ENCODE measurements around the gene CTRB1.
"Not testable (repeated sequence)": the region's sequence is repeated elsewhere in the genome, so short reads cannot be mapped to it uniquely, and the experiment has no call there.

CTRB1 gene

GRCh38 chr16:75254359-75254837, 35.6 kb downstream of the CTRB1 start:
- DNase-seq (ENCODE audit: low read depth in 3 of 3), result no peak

- no peak for DNase-seq (ENCODE audit: low read depth in 3 of 3)
Measured at GRCh38 chr16:75256059-75256571, 37.3 kb downstream of the CTRB1 start.

- no peak for DNase-seq (ENCODE audit: low read depth in 3 of 3)
Measured at GRCh38 chr16:75256696-75257343, 38.0 kb downstream of the CTRB1 start.

- no peak for DNase-seq (ENCODE audit: low read depth in 3 of 3)
Measured at GRCh38 chr16:75257886-75258806, 39.4 kb downstream of the CTRB1 start.

- DNase-seq (ENCODE audit: low read depth in 3 of 3), result no peak
Measured at GRCh38 chr16:75258807-75259141, 40.0 kb downstream of the CTRB1 start.

- no peak for DNase-seq (ENCODE audit: low read depth in 3 of 3)
Measured at GRCh38 chr16:75260851-75261589, 42.2 kb downstream of the CTRB1 start.

GRCh38 chr16:75261590-75262078, 42.8 kb downstream of the CTRB1 start:
- DNase-seq (ENCODE audit: low read depth in 3 of 3), result no peak

GRCh38 chr16:75262104-75262799, 43.5 kb downstream of the CTRB1 start:
- DNase-seq (ENCODE audit: low read depth in 3 of 3), result no peak

GRCh38 chr16:75262800-75263127, 44.0 kb downstream of the CTRB1 start:
- no peak for DNase-seq (ENCODE audit: low read depth in 3 of 3)

GRCh38 chr16:75263291-75263962, 44.6 kb downstream of the CTRB1 start:
- no peak for DNase-seq (ENCODE audit: low read depth in 3 of 3)

- DNase-seq (ENCODE audit: low read depth in 3 of 3), result no peak
Measured at GRCh38 chr16:75263963-75264445, 45.2 kb downstream of the CTRB1 start.

GRCh38 chr16:75264457-75264998, 45.7 kb downstream of the CTRB1 start:
- DNase-seq (ENCODE audit: low read depth in 3 of 3), result no peak

- no peak for DNase-seq (ENCODE audit: low read depth in 3 of 3)
Measured at GRCh38 chr16:75264999-75265910, 46.5 kb downstream of the CTRB1 start.

- no peak for DNase-seq (ENCODE audit: low read depth in 3 of 3)
Measured at GRCh38 chr16:75265911-75266701, 47.3 kb downstream of the CTRB1 start.

- no peak for DNase-seq (ENCODE audit: low read depth in 3 of 3)
Measured at GRCh38 chr16:75266738-75267630, 48.2 kb downstream of the CTRB1 start.

GRCh38 chr16:75267631-75268264, 49.0 kb downstream of the CTRB1 start:
- DNase-seq (ENCODE audit: low read depth in 3 of 3), result no peak

GRCh38 chr16:75269358-75269757, 50.6 kb downstream of the CTRB1 start:
- not testable (repeated sequence) for DNase-seq (ENCODE audit: low read depth in 3 of 3)
